GM12872 (cell line): ENCODE measurements around the gene EMC10.

Experiments used
- CTCF ChIP-seq: IDR thresholded peaks from 3 replicates; pipeline ENCODE4 v1.5.1; 2011; ENCODE audit warnings: low read depth, mild to moderate bottlenecking, low read length, moderate library complexity; ENCODE audit not compliant: insufficient read depth

EMC10 gene

DNA sequence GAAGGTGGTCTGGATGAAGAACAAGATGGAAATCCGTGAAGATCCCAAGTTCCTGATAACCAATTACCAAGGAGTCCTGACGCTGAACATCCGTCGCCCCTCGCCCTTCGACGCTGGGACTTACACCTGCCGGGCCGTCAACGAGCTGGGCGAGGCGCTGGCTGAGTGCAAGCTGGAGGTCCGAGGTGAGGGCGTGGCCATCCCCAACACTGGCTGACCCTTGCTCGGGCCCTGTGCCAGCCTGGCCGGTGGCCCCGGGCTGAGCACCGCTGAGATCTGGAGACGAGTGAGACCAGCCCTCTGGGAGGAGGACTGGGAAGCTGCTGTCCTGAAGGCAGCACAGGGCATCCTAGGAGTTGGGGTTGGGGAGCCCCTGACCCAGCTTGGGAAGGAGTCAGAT, 12.0 kb upstream of the EMC10 start:
- TF ChIP-seq CTCF, result no peak

DNA sequence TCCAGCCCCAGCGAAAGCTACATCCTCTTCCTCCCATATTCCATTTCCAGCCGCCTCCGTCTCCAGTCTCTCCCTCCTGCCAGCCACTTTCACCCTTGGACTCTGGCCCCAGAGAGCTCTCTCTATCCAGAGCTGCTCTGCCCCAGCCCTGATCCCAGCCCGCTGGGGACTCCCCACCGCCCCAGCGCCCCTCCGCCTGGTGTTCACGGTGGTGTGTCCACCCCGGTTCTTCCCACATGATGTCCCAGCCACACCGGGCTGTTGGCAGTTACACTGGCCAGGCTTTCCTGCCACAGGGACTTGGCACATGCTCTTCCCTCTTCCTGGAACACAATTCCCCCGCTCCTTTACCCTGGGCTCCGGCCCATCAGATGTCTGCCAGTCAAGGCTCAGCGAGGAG, 11.3 kb upstream of the EMC10 start:
- TF ChIP-seq CTCF, result no peak

DNA sequence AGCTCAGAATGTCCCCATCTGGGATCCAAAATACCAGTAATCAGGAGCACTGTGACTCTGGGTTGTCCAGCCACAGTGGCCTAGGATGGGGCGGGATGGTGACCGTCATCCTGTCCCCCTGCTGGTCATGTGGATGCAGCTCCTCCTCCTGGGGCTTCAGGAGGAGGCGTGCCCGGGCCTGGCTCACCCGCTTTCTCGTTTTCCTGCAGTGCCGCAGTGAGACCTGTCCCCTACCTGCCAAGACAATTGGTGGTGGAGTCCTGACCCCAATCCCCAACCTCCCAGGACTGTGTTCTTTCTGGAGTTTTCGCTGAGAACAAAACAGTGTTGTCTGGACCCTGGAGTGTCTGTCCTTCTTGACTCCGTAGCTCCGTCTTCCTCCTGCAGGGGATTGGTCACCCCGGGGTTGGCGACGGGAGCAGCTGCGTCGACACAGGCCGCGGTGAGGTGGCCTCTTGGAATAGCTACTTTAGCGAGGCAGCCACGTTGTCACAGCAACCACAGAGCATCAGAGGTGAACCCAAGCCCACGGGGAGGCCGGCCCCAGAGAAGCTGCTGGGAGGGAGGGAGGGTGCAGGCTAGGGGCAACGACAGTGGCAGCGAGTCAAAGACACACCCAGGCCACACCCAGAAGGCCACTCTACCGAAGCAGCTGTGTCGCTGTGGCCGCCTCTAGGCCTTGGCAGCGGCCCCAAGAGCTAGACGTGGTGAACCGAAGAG, 10.2 kb upstream of the EMC10 start:
- peak; percentile 31; the same call in 1 of the 3 replicates for TF ChIP-seq CTCF

DNA sequence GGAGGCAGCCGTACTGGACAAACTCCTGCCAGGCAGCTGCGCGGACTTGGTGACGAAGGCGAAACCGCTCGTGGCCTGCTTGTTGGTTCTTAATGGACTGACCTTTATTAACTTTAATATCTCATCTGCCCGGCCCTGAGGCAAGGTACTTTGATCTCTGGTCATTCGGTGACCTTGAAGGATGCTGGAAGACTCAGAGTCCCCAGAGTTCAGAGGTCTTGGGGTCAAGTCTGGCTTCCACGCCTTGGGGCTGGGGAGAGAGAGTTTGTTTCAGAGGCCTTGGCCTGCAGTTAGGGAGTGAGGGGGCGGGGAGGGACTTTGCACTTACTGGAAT, 9.6 kb upstream of the EMC10 start:
- no peak for TF ChIP-seq CTCF

DNA sequence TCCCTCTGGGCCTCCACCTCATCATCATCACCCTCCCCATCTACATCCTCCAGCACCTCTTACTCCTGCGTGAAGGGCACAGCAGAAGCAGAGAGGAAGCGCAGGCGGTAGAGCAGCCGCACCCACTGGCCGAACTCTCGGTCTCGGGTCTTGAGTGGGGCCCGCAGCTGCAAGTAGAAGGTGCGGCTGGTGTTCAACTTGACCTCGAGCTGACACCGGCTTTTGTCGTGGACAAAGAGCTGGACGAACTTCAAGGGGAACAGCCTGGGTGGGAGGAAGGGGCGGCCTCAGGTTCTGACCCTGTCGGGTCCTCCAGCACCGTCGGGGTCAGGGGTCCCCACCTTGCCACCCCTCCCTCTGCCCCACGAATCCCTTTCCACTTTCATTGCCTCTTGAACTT, 8.7 kb upstream of the EMC10 start:
- no peak for TF ChIP-seq CTCF

GRCh38 chr19:50468818-50469217, 7.5 kb upstream of the EMC10 start:
- TF ChIP-seq CTCF, result no peak

- no peak for TF ChIP-seq CTCF
These were observed 1.2 kb upstream of the EMC10 start for GRCh38 chr19:50475101-50475568.
